ENCODE measurements around the gene ATP2B3. TPM values are rescaled to one million over a fixed set of nuclear protein-coding genes. Genes with fewer than 3 reads are reported as not detected.

ATP2B3 gene
- total RNA-seq, 1 donor from 2014 or later = 0.43 TPM

DNA sequence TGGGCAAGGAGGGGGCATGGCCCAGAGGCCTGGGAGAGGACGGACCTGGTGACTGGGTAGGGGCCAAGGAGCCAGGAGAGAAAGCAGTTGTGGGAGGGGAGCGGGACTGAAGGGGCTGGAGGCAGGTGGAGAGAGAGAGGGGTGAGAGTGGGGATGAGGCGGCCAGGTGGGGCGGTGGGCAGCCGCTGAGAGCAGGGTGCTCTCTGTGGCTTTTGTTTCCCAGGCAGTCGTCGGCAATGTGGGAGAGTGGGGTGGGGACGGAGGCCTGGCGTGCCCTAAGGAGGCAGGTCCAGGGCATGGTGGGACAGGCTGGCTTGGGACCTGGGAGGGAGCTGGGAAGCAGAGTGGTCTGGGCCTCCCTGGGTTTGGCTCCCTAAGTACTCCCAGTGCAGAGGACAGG is 3.2 kb upstream of the ATP2B3 start:
- Mint-ChIP-seq H3K27me3 (peaks cover 32% of the 10 kb centered on the region), H3K4me3 (no peak overlapping the region), H3K4me1 (ENCODE audit: unreplicated experiment) (no peaks in the 10 kb centered on the region), H3K36me3 (no peaks in the 10 kb centered on the region), H3K9me3 (no peaks in the 10 kb centered on the region), H3K27ac (no peak overlapping the region)
- TF ChIP-seq, protein P1, sequence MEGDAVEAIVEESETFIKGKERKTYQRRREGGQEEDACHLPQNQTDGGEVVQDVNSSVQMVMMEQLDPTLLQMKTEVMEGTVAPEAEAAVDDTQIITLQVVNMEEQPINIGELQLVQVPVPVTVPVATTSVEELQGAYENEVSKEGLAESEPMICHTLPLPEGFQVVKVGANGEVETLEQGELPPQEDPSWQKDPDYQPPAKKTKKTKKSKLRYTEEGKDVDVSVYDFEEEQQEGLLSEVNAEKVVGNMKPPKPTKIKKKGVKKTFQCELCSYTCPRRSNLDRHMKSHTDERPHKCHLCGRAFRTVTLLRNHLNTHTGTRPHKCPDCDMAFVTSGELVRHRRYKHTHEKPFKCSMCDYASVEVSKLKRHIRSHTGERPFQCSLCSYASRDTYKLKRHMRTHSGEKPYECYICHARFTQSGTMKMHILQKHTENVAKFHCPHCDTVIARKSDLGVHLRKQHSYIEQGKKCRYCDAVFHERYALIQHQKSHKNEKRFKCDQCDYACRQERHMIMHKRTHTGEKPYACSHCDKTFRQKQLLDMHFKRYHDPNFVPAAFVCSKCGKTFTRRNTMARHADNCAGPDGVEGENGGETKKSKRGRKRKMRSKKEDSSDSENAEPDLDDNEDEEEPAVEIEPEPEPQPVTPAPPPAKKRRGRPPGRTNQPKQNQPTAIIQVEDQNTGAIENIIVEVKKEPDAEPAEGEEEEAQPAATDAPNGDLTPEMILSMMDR (conservative IDR thresholded peaks at IDR 0.05) = no peak
- DNase-seq (ENCODE audit: extremely low spot score, unreplicated experiment) = no peak

DNA sequence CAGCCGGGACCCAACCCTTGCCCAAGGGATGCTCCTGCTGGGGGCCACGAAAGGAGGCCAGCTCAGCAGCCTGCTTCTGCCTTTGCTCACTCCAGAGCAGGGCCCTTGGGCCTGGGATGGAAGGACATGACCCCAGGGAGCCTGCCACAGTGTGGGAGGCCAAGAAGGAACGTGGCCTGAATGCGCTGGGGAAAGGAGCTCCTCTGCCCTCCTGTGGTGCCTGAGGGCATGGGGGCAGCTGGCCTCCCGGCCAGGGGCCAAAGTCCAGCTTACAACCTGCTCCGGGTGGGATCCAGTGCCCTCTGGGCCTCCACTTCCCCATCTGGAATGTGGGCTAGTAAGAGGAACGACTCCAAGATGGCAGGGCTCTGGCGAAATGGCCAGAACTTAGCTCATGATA is 2.0 kb upstream of the ATP2B3 start:
- DNase-seq (ENCODE audit: extremely low spot score, unreplicated experiment) = no peak
- Mint-ChIP-seq H3K36me3 (no peaks in the 10 kb centered on the region), H3K9me3 (no peaks in the 10 kb centered on the region), H3K4me3 (peak overlapping the region; percentile 30), H3K27me3 (peaks cover 36% of the 10 kb centered on the region), H3K27ac (no peak overlapping the region), H3K4me1 (ENCODE audit: unreplicated experiment) (no peaks in the 10 kb centered on the region)
- TF ChIP-seq, protein P1 (conservative IDR thresholded peaks at IDR 0.05) = no peak

GRCh38 chrX:153516073-153516472 is 1.4 kb upstream of the ATP2B3 start:
- Mint-ChIP-seq H3K9me3 (no peaks in the 10 kb centered on the region), H3K4me1 (ENCODE audit: unreplicated experiment) (no peaks in the 10 kb centered on the region), H3K27me3 (peaks cover 38% of the 10 kb centered on the region), H3K36me3 (no peaks in the 10 kb centered on the region), H3K4me3 (peak overlapping the region; percentile 30), H3K27ac (no peak overlapping the region)
- TF ChIP-seq, protein P1 (conservative IDR thresholded peaks at IDR 0.05) = no peak
- no peak for DNase-seq (ENCODE audit: extremely low spot score, unreplicated experiment)

- Mint-ChIP-seq H3K27ac (no peak overlapping the region), H3K4me3 (peak overlapping the region; percentile 74), H3K4me1 (ENCODE audit: unreplicated experiment) (no peaks in the 10 kb centered on the region), H3K27me3 (peaks cover 44% of the 10 kb centered on the region), H3K9me3 (no peaks in the 10 kb centered on the region), H3K36me3 (no peaks in the 10 kb centered on the region)
- TF ChIP-seq, protein P1 (conservative IDR thresholded peaks at IDR 0.05) = no peak
- no peak for DNase-seq (ENCODE audit: extremely low spot score, unreplicated experiment)
Measured at GRCh38 chrX:153517946-153518834, 748 bp downstream of the ATP2B3 start.

DNA sequence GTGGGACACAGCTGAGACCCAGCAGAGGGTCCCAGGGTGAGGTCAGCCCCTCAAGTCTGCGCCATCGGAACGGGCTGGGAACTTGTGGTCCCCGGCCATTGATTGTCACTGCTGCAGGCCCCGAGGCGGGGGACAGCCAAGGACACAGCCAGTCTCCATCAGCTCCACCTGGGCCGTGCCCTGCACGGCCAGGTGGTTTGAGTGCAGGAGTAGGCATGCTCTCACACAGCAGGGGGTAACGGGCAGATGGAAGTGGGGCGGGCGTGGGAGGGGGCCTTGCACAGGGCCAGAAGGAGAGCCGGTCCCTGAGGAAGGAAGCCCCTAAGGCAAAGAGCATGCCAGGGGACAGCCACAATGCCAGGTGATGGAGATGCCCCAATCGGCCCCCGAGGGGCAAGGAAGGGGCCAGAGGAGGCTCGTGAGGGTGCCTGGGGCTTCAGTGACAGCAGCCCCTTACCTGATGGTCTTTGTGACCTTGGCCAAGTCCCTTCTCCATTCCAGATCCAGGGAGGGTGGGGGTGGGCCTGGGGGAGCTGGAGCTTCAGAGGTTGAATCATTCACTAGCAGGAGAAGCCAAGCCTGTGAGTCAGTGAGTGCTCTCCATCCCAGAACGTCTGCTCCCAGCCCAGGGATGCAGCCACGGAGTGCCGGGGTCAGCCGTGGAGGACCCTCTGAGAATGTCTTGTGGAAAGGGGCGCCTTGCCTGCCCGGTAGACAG is 2.3 kb downstream of the ATP2B3 start:
- no peak overlapping the region for H3K27ac Mint-ChIP-seq
- DNase-seq (ENCODE audit: extremely low spot score, unreplicated experiment) = no peak

More for the DNA sequence above, 2.3 kb downstream of the ATP2B3 start:
- H3K27me3 Mint-ChIP-seq = peaks cover 44% of the 10 kb centered on the region
- no peaks in the 10 kb centered on the region for H3K36me3 Mint-ChIP-seq
- TF ChIP-seq, protein P1 (conservative IDR thresholded peaks at IDR 0.05) = no peak
- H3K4me3 Mint-ChIP-seq = no peak overlapping the region
- H3K4me1 Mint-ChIP-seq (ENCODE audit: unreplicated experiment) = no peaks in the 10 kb centered on the region
- H3K9me3 Mint-ChIP-seq = no peaks in the 10 kb centered on the region
